ENCODE measurements around the gene ANKRD16.

DNA sequence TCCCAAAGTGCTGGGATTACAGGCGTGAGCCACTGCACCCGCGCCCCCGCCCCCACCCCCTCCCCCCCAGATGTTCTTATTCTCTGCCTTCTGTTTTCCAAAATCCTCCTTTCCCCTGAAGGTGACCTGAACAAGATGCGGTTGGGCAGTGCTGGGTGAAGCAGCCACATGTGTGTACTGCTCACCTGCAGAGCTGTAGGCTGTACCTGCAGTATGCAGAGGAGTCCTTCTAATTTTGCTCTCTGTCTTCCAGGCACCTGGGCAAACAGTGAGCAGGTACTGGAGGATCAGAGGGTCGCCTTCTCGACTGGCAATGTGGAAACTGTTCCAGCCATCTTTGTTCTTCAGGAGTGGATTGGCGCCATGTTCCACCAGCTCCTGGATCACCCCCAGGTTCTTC lies 2.1 kb downstream of the ANKRD16 start:
- TF ChIP-seq POLR2A (IDR thresholded peaks at IDR 0.05; ENCODE audit: low read depth, low read length) (no peak), POLR2AphosphoS5 (IDR thresholded peaks at IDR 0.05; ENCODE audit: low read depth, low read length) (no peak), TAF1 (IDR thresholded peaks at IDR 0.05; ENCODE audit: borderline replicate concordance, low read depth, low read length) (no peak)
